Nephron progenitor cell (in vitro differentiated cells): ENCODE data around the gene INTS11.

Source experiments
- DNase-seq: peaks from one replicate; pipeline ENCODE4 v3.0.0; 2021
- H3K27ac Mint-ChIP-seq: 2 replicates; pipeline ENCODE4 v1.8.0; 2021; ENCODE audit warnings: mild to moderate bottlenecking, moderate library complexity, mixed read lengths
- H3K27me3 Mint-ChIP-seq: 2 replicates; pipeline ENCODE4 v1.8.0; 2021; ENCODE audit warnings: mild to moderate bottlenecking, low read depth, mixed read lengths; ENCODE audit not compliant: poor library complexity
- H3K36me3 Mint-ChIP-seq: 2 replicates; pipeline ENCODE4 v1.8.0; 2021; ENCODE audit warnings: low read depth, mixed read lengths
- H3K4me1 Mint-ChIP-seq: 2 replicates; pipeline ENCODE4 v1.8.0; 2021; ENCODE audit warnings: mixed read lengths
- H3K4me3 Mint-ChIP-seq: 2 replicates; pipeline ENCODE4 v1.8.0; 2021; ENCODE audit warnings: mild to moderate bottlenecking, moderate library complexity, mixed read lengths
- H3K9me3 Mint-ChIP-seq: 2 replicates; pipeline ENCODE4 v1.8.0; 2021; ENCODE audit warnings: mild to moderate bottlenecking, moderate library complexity, mixed read lengths
- CTCF ChIP-seq: fragments of 200-600 bp; sonication (generic); IDR thresholded peaks from 2 replicates; pipeline ENCODE4 v1.5.0; 2021; ENCODE audit warnings: antibody characterized with exemption

Gene INTS11

GRCh38 chr1:1329304-1330210 lies 5.1 kb upstream of the INTS11 start:
- Mint-ChIP-seq H3K27ac (peak overlapping the region; percentile 42), H3K9me3 (no peaks in the 10 kb centered on the region), H3K4me3 (no peak overlapping the region), H3K4me1 (no peaks in the 10 kb centered on the region), H3K27me3 (no peaks in the 10 kb centered on the region), H3K36me3 (no peaks in the 10 kb centered on the region)
- no peak for TF ChIP-seq CTCF
- no peak for DNase-seq

GRCh38 chr1:1328254-1328653 lies 3.8 kb upstream of the INTS11 start:
- Mint-ChIP-seq H3K27me3 (peaks cover 2% of the 10 kb centered on the region), H3K27ac (no peak overlapping the region), H3K4me1 (peaks cover 6% of the 10 kb centered on the region), H3K4me3 (no peak overlapping the region), H3K36me3 (no peaks in the 10 kb centered on the region), H3K9me3 (no peaks in the 10 kb centered on the region)
- no peak for DNase-seq
- TF ChIP-seq CTCF = no peak

GRCh38 chr1:1327291-1327690 lies 2.8 kb upstream of the INTS11 start:
- Mint-ChIP-seq H3K27me3 (peaks cover 7% of the 10 kb centered on the region), H3K4me1 (peaks cover 15% of the 10 kb centered on the region), H3K9me3 (no peaks in the 10 kb centered on the region), H3K27ac (no peak overlapping the region), H3K36me3 (no peaks in the 10 kb centered on the region), H3K4me3 (no peak overlapping the region)
- TF ChIP-seq CTCF = no peak
- DNase-seq = no peak

- H3K27ac Mint-ChIP-seq = no peak overlapping the region
- no peak for DNase-seq
- H3K27me3 Mint-ChIP-seq = peaks cover 7% of the 10 kb centered on the region
- TF ChIP-seq CTCF = no peak
- H3K36me3 Mint-ChIP-seq = no peaks in the 10 kb centered on the region
- no peaks in the 10 kb centered on the region for H3K9me3 Mint-ChIP-seq
- peaks cover 20% of the 10 kb centered on the region for H3K4me1 Mint-ChIP-seq
- peak overlapping the region; percentile 61 for H3K4me3 Mint-ChIP-seq
These were observed 1.7 kb upstream of the INTS11 start for GRCh38 chr1:1326075-1326605.

- H3K4me3 Mint-ChIP-seq = peak overlapping the region; percentile 79
- H3K27me3 Mint-ChIP-seq = peaks cover 7% of the 10 kb centered on the region
- no peak for DNase-seq
- no peaks in the 10 kb centered on the region for H3K36me3 Mint-ChIP-seq
- TF ChIP-seq CTCF = no peak
- H3K9me3 Mint-ChIP-seq = no peaks in the 10 kb centered on the region
- H3K4me1 Mint-ChIP-seq = peaks cover 20% of the 10 kb centered on the region
- H3K27ac Mint-ChIP-seq = no peak overlapping the region
These were observed 1.0 kb upstream of the INTS11 start for GRCh38 chr1:1325288-1326074.
